GM23248 (cell line): ENCODE data around the gene SIPA1L3. TPM values are rescaled to one million over a fixed set of nuclear protein-coding genes. Genes with fewer than 3 reads are reported as not detected.
A peak's percentile ranks its signal among the peaks of the same experiment; 100 is the strongest.
"Not testable (repeated sequence)": the region's sequence is repeated elsewhere in the genome, so short reads cannot be mapped to it uniquely, and the experiment has no call there.

ENCODE experiments used
- DNase-seq: peaks from one replicate; pipeline ENCODE4 v3.0.0-alpha.2; 2015
- H2AFZ ChIP-seq: fragments of 200-600 bp; sonication (generic); 2 replicates; pipeline ENCODE4 v1.6.1; 2016; ENCODE audit warnings: antibody characterized with exemption
- H3F3A ChIP-seq: fragments of 200-600 bp; sonication (generic); 2 replicates; pipeline ENCODE4 v1.6.1; 2016; ENCODE audit warnings: mild to moderate bottlenecking, antibody characterized with exemption, mixed run types; ENCODE audit not compliant: insufficient read depth
- H3K27ac ChIP-seq: fragments of 200-600 bp; sonication (generic); 2 replicates; pipeline ENCODE4 v1.5.1; 2016; ENCODE audit warnings: mild to moderate bottlenecking
- H3K27me3 ChIP-seq: fragments of 200-600 bp; sonication (generic); replicated peaks from 2 replicates; pipeline ENCODE4 v1.6.1; 2016; ENCODE audit warnings: mild to moderate bottlenecking; ENCODE audit not compliant: insufficient read depth
- H3K36me3 ChIP-seq: fragments of 200-600 bp; sonication (generic); 2 replicates; pipeline ENCODE4 v1.6.1; 2016; ENCODE audit warnings: low read depth, mild to moderate bottlenecking
- H3K4me1 ChIP-seq: fragments of 200-600 bp; sonication (generic); 2 replicates; pipeline ENCODE4 v1.6.1; 2016; ENCODE audit warnings: mild to moderate bottlenecking; ENCODE audit not compliant: insufficient read depth
- H3K4me2 ChIP-seq: fragments of 200-600 bp; sonication (generic); one replicate; pipeline ENCODE4 v1.6.1; 2016; ENCODE audit warnings: mild to moderate bottlenecking; ENCODE audit not compliant: unreplicated experiment
- H3K4me3 ChIP-seq: fragments of 200-600 bp; sonication (generic); 2 replicates; pipeline ENCODE4 v1.5.1; 2016; ENCODE audit warnings: mild to moderate bottlenecking
- H3K79me2 ChIP-seq: fragments of 200-600 bp; sonication (generic); 2 replicates; pipeline ENCODE4 v1.6.1; 2016; ENCODE audit warnings: mild to moderate bottlenecking; ENCODE audit not compliant: insufficient read depth
- H3K9ac ChIP-seq: fragments of 200-600 bp; sonication (generic); 2 replicates; pipeline ENCODE4 v1.6.1; 2016; ENCODE audit warnings: mild to moderate bottlenecking
- H3K9me2 ChIP-seq: fragments of 200-600 bp; sonication (generic); 2 replicates; pipeline ENCODE4 v1.6.1; 2016; ENCODE audit warnings: mixed run types, mild to moderate bottlenecking, moderate library complexity; ENCODE audit not compliant: insufficient read depth
- H3K9me3 ChIP-seq: fragments of 200-600 bp; sonication (generic); one replicate; pipeline ENCODE4 v1.6.1; 2017; ENCODE audit warnings: low read depth
- H4K20me1 ChIP-seq: fragments of 200-600 bp; sonication (generic); 2 replicates; pipeline ENCODE4 v1.6.0; 2016; ENCODE audit not compliant: insufficient read depth
- EZH2 ChIP-seq: fragments of 200-600 bp; sonication (generic); IDR thresholded peaks from 2 replicates; pipeline ENCODE4 v1.6.1; 2018; ENCODE audit warnings: antibody characterized with exemption, mild to moderate bottlenecking; ENCODE audit not compliant: insufficient read depth, poor library complexity, severe bottlenecking
- EZH2phosphoT487 ChIP-seq: fragments of 200-600 bp; sonication (generic); IDR thresholded peaks from 2 replicates; pipeline ENCODE4 v1.6.1; 2018; ENCODE audit warnings: antibody characterized with exemption, moderate library complexity, mild to moderate bottlenecking, low read depth; ENCODE audit not compliant: insufficient read depth
- WGBS, 2 experiments: methylation state at CpG; one replicate each; pipeline ENCODE4 v1.1.6; 2015 to 2017; ENCODE audit warnings: low lambda C conversion rate in 2 of 2, low coverage in 1 of 2; ENCODE audit errors: missing lambda C conversion rate in 2 of 2; 5-methylcytosine and 5-hydroxymethylcytosine counted together
- in situ Hi-C: fragments of 300-500 bp; cut with MboI; formaldehyde crosslinking; loops from 2 replicates; pipeline ENCODE4 v1.15.0; 2020
- polyA plus RNA-seq: library from polyadenylated mRNA; unstranded; fragments of >200 nt; fragmentation: Nextera tagmentation; extraction: Ambion mirVana; gene quantifications from 2 replicates; pipeline ENCODE4 v1.2.1, GENCODE V29; 2016
- total RNA-seq: library from RNA; depleted of rRNA; stranded (reverse); fragments of >200 nt; shearing (Covaris generic); gene quantifications from 2 replicates; pipeline ENCODE4 v1.2.3, GENCODE V29; 2014

Gene SIPA1L3
- total and polyA plus RNA-seq, 2 experiments from 2014 or later: 3.7 to 12.1 TPM

GRCh38 chr19:38223119-38223523, 316.1 kb downstream of the SIPA1L3 start:
- no peaks in the 10 kb centered on the region for H3K36me3 ChIP-seq
- no peaks in the 10 kb centered on the region for H3K9me3 ChIP-seq
- 97 to 98% methylated on average over 3 of the region's 3 CpGs for WGBS, 2 experiments
- H3K9ac ChIP-seq: no peak overlapping the region
- no peaks in the 10 kb centered on the region for H3K79me2 ChIP-seq
- TF ChIP-seq EZH2phosphoT487 (no peak), EZH2 (no peak)
- peak overlapping the region; percentile 73 for H3K4me2 ChIP-seq
- H2AFZ ChIP-seq: no peak overlapping the region
- no peaks in the 10 kb centered on the region for H4K20me1 ChIP-seq
- H3K4me3 ChIP-seq: peak overlapping the region; percentile 74
- DNase-seq: no peak
- H3K4me1 ChIP-seq: no peaks in the 10 kb centered on the region
- in situ Hi-C loops: no loop called here
- H3K9me2 ChIP-seq: no peaks in the 10 kb centered on the region
- no peaks in the 10 kb centered on the region for H3K27me3 ChIP-seq
- no peak overlapping the region for H3K27ac ChIP-seq
- no peaks in the 10 kb centered on the region for H3F3A ChIP-seq

- no peaks in the 10 kb centered on the region for H3K27me3 ChIP-seq
- H3K4me1 ChIP-seq: no peaks in the 10 kb centered on the region
- 8 to 25% methylated on average over 5 to 13 of the region's 13 CpGs for WGBS, 2 experiments
- peak overlapping the region; percentile 74 for H3K4me3 ChIP-seq
- in situ Hi-C loops: no loop called here
- H3K36me3 ChIP-seq: no peaks in the 10 kb centered on the region
- no peaks in the 10 kb centered on the region for H3F3A ChIP-seq
- no peak overlapping the region for H3K27ac ChIP-seq
- H3K9me3 ChIP-seq: no peaks in the 10 kb centered on the region
- peak overlapping the region; percentile 73 for H3K4me2 ChIP-seq
- H3K9me2 ChIP-seq: no peaks in the 10 kb centered on the region
- H3K79me2 ChIP-seq: no peaks in the 10 kb centered on the region
- H2AFZ ChIP-seq: peak overlapping the region; percentile 83
- DNase-seq: no peak
- TF ChIP-seq EZH2 (no peak), EZH2phosphoT487 (no peak)
- H4K20me1 ChIP-seq: no peaks in the 10 kb centered on the region
- H3K9ac ChIP-seq: peak overlapping the region; percentile 71
These were observed 316.6 kb downstream of the SIPA1L3 start for GRCh38 chr19:38223617-38224013.

GRCh38 chr19:38224014-38224862, 317.2 kb downstream of the SIPA1L3 start, which contains the start of gene DPF1:
Gene DPF1, minus strand, starts transcription at chr19:38224222. Its CDS starts 80 bp downstream, at chr19:38224142.
- Histone ChIP-seq H3K36me3 (no peaks in the 10 kb centered on the region), H2AFZ (peak within 1 kb of the TSS; percentile 83), H3K4me1 (no peaks in the 10 kb centered on the region), H3K27me3 (no peaks in the 10 kb centered on the region), H3K9me3 (no peaks in the 10 kb centered on the region), H3K79me2 (no peaks in the 10 kb centered on the region), H3K4me3 (peak within 1 kb of the TSS; percentile 74), H3K4me2 (peak within 1 kb of the TSS; percentile 73), H3K27ac (no peak within 1 kb of the TSS), H3K9me2 (no peaks in the 10 kb centered on the region), H3K9ac (peak within 1 kb of the TSS; percentile 71), H3F3A (no peaks in the 10 kb centered on the region), H4K20me1 (no peaks in the 10 kb centered on the region)
- in situ Hi-C loops: no loop called here
- peak; percentile 87 for DNase-seq
- TF ChIP-seq EZH2phosphoT487 (no peak), EZH2 (no peak)
- 6 to 12% methylated on average over 32 to 61 of the region's 61 CpGs for WGBS, 2 experiments

- 73 to 86% methylated on average over 6 of the region's 6 CpGs for WGBS, 2 experiments
- H3K4me1 ChIP-seq, H3K4me3 ChIP-seq, H3K27me3 ChIP-seq, H2AFZ ChIP-seq, H3K27ac ChIP-seq, in situ Hi-C loops, H3K4me2 ChIP-seq, H3K36me3 ChIP-seq, DNase-seq, H3K9ac ChIP-seq, H4K20me1 ChIP-seq, H3F3A ChIP-seq, H3K9me2 ChIP-seq, H3K79me2 ChIP-seq, H3K9me3 ChIP-seq: not testable (repeated sequence)
These were observed 317.8 kb downstream of the SIPA1L3 start for GRCh38 chr19:38224863-38225218.
